ENCODE data around the gene COTL1.

DNA sequence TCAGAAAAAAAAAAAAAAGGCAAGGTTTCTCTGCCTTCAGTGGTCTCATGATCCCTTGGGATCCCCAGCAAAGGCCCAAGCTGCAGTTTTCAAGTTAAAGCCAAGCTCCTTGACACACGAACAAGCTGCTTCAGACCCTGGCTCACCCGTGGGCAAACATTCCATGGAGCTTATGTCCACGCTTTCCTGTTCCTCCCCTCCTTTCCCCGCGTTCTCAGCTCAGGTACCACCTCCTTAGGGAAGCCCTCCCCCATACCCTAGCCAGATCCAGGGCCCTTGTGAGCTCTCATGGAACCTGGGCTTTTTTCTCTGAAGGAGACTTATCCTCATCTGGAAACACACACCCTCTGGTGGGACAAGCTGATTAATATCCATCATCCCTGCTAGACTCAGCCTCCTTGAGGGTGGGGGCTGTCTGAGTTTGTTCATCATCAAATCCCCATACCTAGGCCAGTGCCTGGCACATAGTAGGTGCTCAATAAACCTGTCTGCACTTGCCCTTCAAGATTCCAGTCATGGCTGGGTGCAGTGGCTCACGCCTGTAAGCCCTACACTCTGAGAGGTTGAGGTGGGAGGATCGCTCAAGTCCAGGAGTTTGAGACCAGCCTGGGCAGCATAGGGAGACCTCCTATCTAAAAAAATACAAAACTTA lies 54.7 kb downstream of the COTL1 start:
- TF ChIP-seq CTCF (IDR thresholded peaks at IDR 0.05; ENCODE audit: insufficient read depth, low read depth, low read length) (no peak), EZH2 (IDR thresholded peaks at IDR 0.05; ENCODE audit: insufficient read depth, low read length) (no peak)

Measured in astrocyte (in vitro differentiated cells and primary cell).